Endothelial cell of umbilical vein (primary cell): ENCODE measurements around the gene CCDC194. TPM values are rescaled to one million over a fixed set of nuclear protein-coding genes. Genes with fewer than 3 reads are reported as not detected.

ENCODE experiments used
- BruUV-seq: library from RNA; stranded (reverse); fragments of 400-500 nt; replicated peaks from 2 replicates; lab custom pipeline; 2021; lab: Mats Ljungman, UMichigan
- CTCF ChIA-PET: fragments of 300-600, 350-600 bp; sonication (Branson Sonifier 250); formaldehyde crosslinking; loops from one replicate; lab custom pipeline; 2021; ENCODE audit warnings: antibody characterized with exemption, inconsistent platforms; lab: Charles Lee
- POLR2A ChIA-PET: fragments of 300-600, 350-600 bp; sonication (Branson Sonifier 250); formaldehyde crosslinking; loops from one replicate; lab custom pipeline; 2021; ENCODE audit warnings: antibody characterized with exemption, inconsistent platforms; lab: Charles Lee
- DNase-seq: peaks from one replicate; pipeline ENCODE4 v3.0.0-alpha.2; 2011; ENCODE audit warnings: low read depth, low spot score
- FAIRE-seq: peaks from 2 replicates; lab custom pipeline; 2011; peaks lifted over from hg19 to GRCh38; lab: Jason Lieb, UNC
- H2AFZ ChIP-seq: 2 replicates; pipeline ENCODE4 v1.6.0; 2012; ENCODE audit warnings: low read depth, low read length, control low read depth, inconsistent platforms
- H3K27ac ChIP-seq: 2 replicates; pipeline ENCODE4 v1.5.1; 2011; ENCODE audit warnings: low read depth, mild to moderate bottlenecking, control low read depth, low read length, moderate library complexity; ENCODE audit not compliant: insufficient read depth
- H3K27me3 ChIP-seq, 2 experiments: 2 replicates each; pipeline versions ENCODE4 v1.6.0 to v1.6.1; 2011; ENCODE audit warnings: low read length in 2 of 2, mixed read lengths in 1 of 2; ENCODE audit not compliant: control insufficient read depth in 2 of 2, insufficient read depth in 2 of 2
- H3K36me3 ChIP-seq, 2 experiments: 2 replicates in 1 of 2; 3 replicates in 1 of 2; pipeline ENCODE4 v1.5.1; 2011; ENCODE audit warnings: low read length in 2 of 2, mild to moderate bottlenecking in 1 of 2, moderate library complexity in 1 of 2; ENCODE audit not compliant: control insufficient read depth in 2 of 2, insufficient read depth in 2 of 2; ENCODE audit errors: extremely low read depth in 1 of 2
- H3K4me1 ChIP-seq: 3 replicates; pipeline ENCODE4 v1.5.1; 2011; ENCODE audit warnings: mild to moderate bottlenecking, low read length; ENCODE audit not compliant: control insufficient read depth, insufficient read depth; ENCODE audit errors: extremely low read depth
- H3K4me2 ChIP-seq: 2 replicates; pipeline ENCODE4 v1.6.1; 2011; ENCODE audit warnings: low read length, control low read depth, mixed read lengths; ENCODE audit not compliant: insufficient read depth
- H3K4me3 ChIP-seq, 3 experiments: fragments of 200-600 bp in 1 of 3; sonication (generic), shearing (Covaris generic) in 1 of 3; replicated peaks in 1 of 3; 2 replicates each; pipeline ENCODE4 v1.5.1; 2011 to 2016; ENCODE audit warnings: control low read depth in 3 of 3, low read length in 3 of 3, mild to moderate bottlenecking in 2 of 3, inconsistent platforms in 1 of 3, low read depth in 1 of 3, moderate library complexity in 1 of 3; ENCODE audit not compliant: insufficient read depth in 1 of 3
- H3K79me2 ChIP-seq: 2 replicates; pipeline ENCODE4 v1.6.0; 2012; ENCODE audit warnings: low read length, inconsistent platforms; ENCODE audit not compliant: control insufficient read depth, insufficient read depth
- H3K9ac ChIP-seq: replicated peaks from 2 replicates; pipeline ENCODE3; 2011; ENCODE audit warnings: low read length, control low read depth; ENCODE audit not compliant: insufficient read depth; ENCODE audit errors: extremely low read depth
- H3K9me1 ChIP-seq: replicated peaks from 3 replicates; pipeline ENCODE4 v1.6.0; 2011; ENCODE audit warnings: mild to moderate bottlenecking, low read length; ENCODE audit not compliant: control insufficient read depth, insufficient read depth; ENCODE audit errors: extremely low read depth
- H3K9me3 ChIP-seq: replicated peaks from 2 replicates; pipeline ENCODE4 v1.5.1; 2012; ENCODE audit warnings: low read length, inconsistent platforms; ENCODE audit not compliant: control insufficient read depth, insufficient read depth
- H4K20me1 ChIP-seq: replicated peaks from 2 replicates; pipeline ENCODE3; 2011; ENCODE audit warnings: mild to moderate bottlenecking, low read length; ENCODE audit not compliant: control insufficient read depth, insufficient read depth; ENCODE audit errors: extremely low read depth
- EZH2 ChIP-seq: IDR thresholded peaks from 2 replicates; pipeline ENCODE4 v1.6.1; 2012; ENCODE audit warnings: borderline replicate concordance, low read depth, mild to moderate bottlenecking, moderate library complexity, low read length, inconsistent platforms; ENCODE audit not compliant: severe bottlenecking
- FOS ChIP-seq: IDR thresholded peaks from 2 replicates; pipeline ENCODE4 v1.6.1; 2011; ENCODE audit warnings: mild to moderate bottlenecking, low read length, moderate library complexity, borderline replicate concordance; ENCODE audit not compliant: insufficient read depth
- GATA2 ChIP-seq: IDR thresholded peaks from 2 replicates; pipeline ENCODE4 v1.7.0; 2011; ENCODE audit warnings: low read depth, mild to moderate bottlenecking, moderate library complexity, mixed read lengths, low read length; ENCODE audit not compliant: insufficient read length, insufficient read depth
- JUN ChIP-seq: IDR thresholded peaks from 2 replicates; pipeline ENCODE4 v1.6.1; 2011; ENCODE audit warnings: borderline replicate concordance, low read depth; ENCODE audit not compliant: insufficient read length, insufficient read depth
- MAX ChIP-seq: IDR thresholded peaks from 2 replicates; pipeline ENCODE4 v1.6.1; 2011; ENCODE audit not compliant: insufficient read depth, insufficient read length
- MYC ChIP-seq: IDR thresholded peaks from one replicate; pipeline ENCODE4 v1.6.1; 2011; ENCODE audit warnings: mild to moderate bottlenecking, low read depth, low read length
- POLR2A ChIP-seq: IDR thresholded peaks from 2 replicates; pipeline ENCODE4 v1.6.1; 2012; ENCODE audit warnings: low read depth, mild to moderate bottlenecking, control low read depth, low read length
- POLR2AphosphoS5 ChIP-seq: IDR thresholded peaks from 2 replicates; pipeline ENCODE4 v1.6.1; 2012; ENCODE audit warnings: low read depth, mild to moderate bottlenecking, control low read depth, low read length, moderate library complexity; ENCODE audit not compliant: insufficient read depth
- dilution Hi-C: fragments of 300-500 bp; cut with MboI; formaldehyde crosslinking; loops from one replicate; pipeline ENCODE4 v1.15.0; 2019; ENCODE audit warnings: low sequenced_read_pairs; ENCODE audit not compliant: extremely low pct_ligation_motif_present
- intact Hi-C: fragments of 100-400 bp; cut with micrococcal nuclease; formaldehyde crosslinking; loops from one replicate; pipeline ENCODE4 v1.10.0; 2022
- polyA plus RNA-seq, 4 experiments: library from polyadenylated mRNA; depleted of rRNA in 3 of 4; stranded (reverse) in 3 of 4; unstranded in 1 of 4; fragments of >200 nt; gene quantifications; 2 replicates each; pipeline versions ENCODE4 v1.2.1 to v1.2.3, GENCODE V29; 2011 to 2012; ENCODE audit warnings: missing spikeins in 1 of 4
- total RNA-seq: library from RNA; stranded (reverse); gene quantifications from 2 replicates; pipeline ENCODE4 v1.2.3, GENCODE V29; 2021
- TF ChIP-seq, protein P1 (sequence below), 2 donors: IDR thresholded peaks; 1 replicate in 1 of 2; 2 replicates in 1 of 2; pipeline ENCODE4 v1.5.1; 2011; ENCODE audit warnings: low read length in 2 of 2, mild to moderate bottlenecking in 2 of 2, moderate library complexity in 2 of 2, control low read depth in 1 of 2, inconsistent platforms in 1 of 2, low read depth in 1 of 2; ENCODE audit not compliant: insufficient read depth in 1 of 2; ENCODE audit errors: extremely low read depth in 1 of 2

The CCDC194 gene
- total and polyA plus RNA-seq, 2 donors (not counting 3 experiments of a cell fraction or from before 2014, with no cell fraction given) = 0.12 TPM; not detected in 1

DNA sequence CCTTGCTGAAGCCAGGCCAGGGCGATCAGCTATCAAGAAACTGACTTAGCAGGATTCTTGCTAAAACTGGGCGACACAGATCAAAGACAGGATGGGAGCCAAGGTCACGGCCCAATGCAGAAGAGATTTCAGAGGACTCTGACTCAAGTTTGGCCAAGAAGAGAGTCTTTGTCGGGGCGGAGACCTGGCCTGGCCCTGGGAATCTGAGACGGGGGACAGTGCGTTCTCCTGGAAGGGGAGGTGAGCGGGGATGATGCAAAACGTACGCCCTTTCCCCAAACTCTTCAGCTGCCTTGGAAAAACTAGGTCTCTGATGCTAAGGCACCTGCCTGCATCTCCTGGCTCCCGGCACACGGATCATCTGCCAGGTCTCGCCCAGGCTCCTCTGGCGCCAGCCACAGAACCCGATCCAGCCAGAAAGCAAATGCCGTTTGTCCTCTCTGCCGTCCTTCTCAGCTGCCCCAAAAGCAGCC, 35.7 kb upstream of the CCDC194 start:
- H4K20me1 ChIP-seq = no peaks in the 10 kb centered on the region
- dilution Hi-C loops = no loop called here
- no peaks in the 10 kb centered on the region for H3K9me1 ChIP-seq
- H3K4me1 ChIP-seq = no peaks in the 10 kb centered on the region
- no peak overlapping the region for H3K4me2 ChIP-seq
- H3K36me3 ChIP-seq = no peaks in the 10 kb centered on the region
- no peak overlapping the region for H3K27ac ChIP-seq
- TF ChIP-seq FOS (no peak), JUN (no peak), POLR2AphosphoS5 (no peak), POLR2A (no peak), EZH2 (no peak), GATA2 (no peak), MYC (no peak), MAX (no peak)
- TF ChIP-seq, protein P1, sequence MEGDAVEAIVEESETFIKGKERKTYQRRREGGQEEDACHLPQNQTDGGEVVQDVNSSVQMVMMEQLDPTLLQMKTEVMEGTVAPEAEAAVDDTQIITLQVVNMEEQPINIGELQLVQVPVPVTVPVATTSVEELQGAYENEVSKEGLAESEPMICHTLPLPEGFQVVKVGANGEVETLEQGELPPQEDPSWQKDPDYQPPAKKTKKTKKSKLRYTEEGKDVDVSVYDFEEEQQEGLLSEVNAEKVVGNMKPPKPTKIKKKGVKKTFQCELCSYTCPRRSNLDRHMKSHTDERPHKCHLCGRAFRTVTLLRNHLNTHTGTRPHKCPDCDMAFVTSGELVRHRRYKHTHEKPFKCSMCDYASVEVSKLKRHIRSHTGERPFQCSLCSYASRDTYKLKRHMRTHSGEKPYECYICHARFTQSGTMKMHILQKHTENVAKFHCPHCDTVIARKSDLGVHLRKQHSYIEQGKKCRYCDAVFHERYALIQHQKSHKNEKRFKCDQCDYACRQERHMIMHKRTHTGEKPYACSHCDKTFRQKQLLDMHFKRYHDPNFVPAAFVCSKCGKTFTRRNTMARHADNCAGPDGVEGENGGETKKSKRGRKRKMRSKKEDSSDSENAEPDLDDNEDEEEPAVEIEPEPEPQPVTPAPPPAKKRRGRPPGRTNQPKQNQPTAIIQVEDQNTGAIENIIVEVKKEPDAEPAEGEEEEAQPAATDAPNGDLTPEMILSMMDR (IDR thresholded peaks at IDR 0.05; ENCODE audit: extremely low read depth in 1 of 2, insufficient read depth in 1 of 2, low read depth in 1 of 2, low read length in 2 of 2) = no peak
- no peak for DNase-seq
- POLR2A ChIA-PET = no interaction called here
- no peaks in the 10 kb centered on the region for H3K27me3 ChIP-seq
- no peaks in the 10 kb centered on the region for H3K9me3 ChIP-seq
- H3K4me3 ChIP-seq = no peak overlapping the region
- no peak overlapping the region for H2AFZ ChIP-seq
- no TSS peak for BruUV-seq
- CTCF ChIA-PET = interaction anchor here (0.7 to 1.8 kb wide), 4 partner anchors 10 to 63 kb away, joined by 3 to 5 read pairs (median 4); no protein-coding TSS in a partner anchor
- FAIRE-seq = no peak
- H3K9ac ChIP-seq = no peak overlapping the region
- intact Hi-C loops = no loop called here
- H3K79me2 ChIP-seq = no peaks in the 10 kb centered on the region
